Endometrial microvascular endothelial cells (primary cell): ENCODE measurements around the gene KRTAP1-5. TPM values are rescaled to one million over a fixed set of nuclear protein-coding genes. Genes with fewer than 3 reads are reported as not detected.
"Not testable (repeated sequence)": the region's sequence is repeated elsewhere in the genome, so short reads cannot be mapped to it uniquely, and the experiment has no call there.

Source experiments
- in situ Hi-C: cut with HindIII; loops from 2 replicates; pipeline ENCODE4 v1.10.0; 2017; ENCODE audit warnings: low sequenced_read_pairs, low pct_unique_long_range_greater_than_20kb; ENCODE audit errors: inconsistent ontology term
- total RNA-seq: library from RNA; depleted of rRNA; stranded (reverse); fragments of >200 nt; gene quantifications from one replicate; pipeline ENCODE4 v1.2.3, GENCODE V29; 2015; ENCODE audit errors: inconsistent ontology term

The KRTAP1-5 gene
- total RNA-seq, 1 donor from 2014 or later: not detected

DNA sequence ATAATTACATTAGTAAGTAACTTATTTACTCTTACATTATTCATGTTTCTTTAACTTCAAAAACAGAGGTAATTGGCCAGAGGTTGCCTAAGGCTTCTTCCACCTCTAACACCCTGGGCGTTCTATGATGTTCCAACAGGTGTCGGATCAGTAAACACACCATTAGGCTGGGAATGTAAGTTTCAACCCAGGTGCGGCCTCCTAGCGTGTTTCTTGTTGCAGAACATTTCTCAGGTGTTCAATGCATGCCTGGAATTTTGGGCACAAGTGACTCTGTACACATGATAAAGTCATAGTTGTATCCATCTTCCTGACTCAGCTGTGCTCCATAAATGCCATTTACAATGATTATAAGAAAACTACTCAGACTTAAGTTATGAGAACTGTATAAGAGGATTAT is 27.0 kb upstream of the KRTAP1-5 start:
- in situ Hi-C loops: no loop called here

- in situ Hi-C loops: no loop called here
These were observed 25.6 kb upstream of the KRTAP1-5 start for GRCh38 chr17:41052566-41052965.

DNA sequence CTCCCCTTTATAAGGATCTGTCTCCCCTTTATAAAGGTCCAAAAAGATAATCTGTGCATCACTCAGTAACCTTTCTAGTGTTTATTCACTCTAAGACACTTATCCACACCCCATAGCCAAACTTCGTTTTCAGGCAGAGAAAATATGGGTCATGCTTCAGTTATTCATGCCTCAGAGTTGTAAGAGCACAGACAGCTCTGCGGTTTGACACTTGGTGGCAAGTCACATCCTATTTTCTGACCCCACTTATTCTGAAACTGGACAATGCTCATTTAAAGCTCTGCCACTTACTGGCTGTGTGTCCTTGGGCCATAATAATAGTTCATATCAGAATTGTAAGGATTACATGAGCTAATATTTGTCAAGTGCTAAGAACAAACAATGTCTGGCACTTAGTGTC is 22.1 kb upstream of the KRTAP1-5 start:
- in situ Hi-C loops: no loop called here

GRCh38 chr17:41048441-41048840 is 21.4 kb upstream of the KRTAP1-5 start:
- in situ Hi-C loops: no loop called here

DNA sequence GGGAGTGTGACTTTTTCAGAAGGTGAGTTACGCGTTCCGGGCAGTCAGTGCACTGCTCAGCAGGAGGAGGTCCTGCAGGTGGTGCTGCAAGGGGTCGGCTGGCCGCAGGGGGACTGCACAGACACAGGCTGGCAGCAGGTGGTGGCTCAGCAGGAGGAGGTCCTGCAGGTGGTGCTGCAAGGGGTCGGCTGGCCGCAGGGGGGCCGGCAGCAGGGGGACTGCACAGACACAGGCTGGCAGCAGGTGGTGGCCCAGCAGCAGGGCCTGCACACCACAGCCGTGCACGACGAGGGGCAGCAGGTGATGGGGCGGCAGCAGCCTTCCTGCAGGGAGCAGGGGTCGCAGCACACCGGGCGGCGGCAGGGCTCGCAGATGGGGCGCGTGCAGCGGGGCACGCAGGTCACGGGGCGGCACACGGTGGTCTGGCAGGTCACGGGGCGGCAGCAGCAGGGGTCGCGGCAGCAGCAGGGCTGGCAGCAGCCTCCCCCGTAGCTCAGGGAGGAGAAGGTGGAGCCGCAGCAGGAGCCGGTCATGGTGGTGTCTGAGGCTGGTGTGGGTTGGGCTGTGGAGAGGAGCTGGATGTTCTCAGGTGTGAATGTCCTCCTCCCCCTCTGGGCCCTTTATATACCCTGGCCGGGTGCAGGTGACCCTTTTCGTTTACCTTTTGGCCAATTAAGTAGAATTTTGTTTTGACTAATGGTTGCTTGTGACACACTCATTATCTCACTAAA is 19.9 kb upstream of the KRTAP1-5 start, which contains the start of gene KRTAP2-1:
TSS of gene KRTAP2-1 (minus strand) at position 582 of the 731 bp plus-strand sequence. CDS start at position 533, 49 bp downstream.
- in situ Hi-C loops: not testable (repeated sequence)

DNA sequence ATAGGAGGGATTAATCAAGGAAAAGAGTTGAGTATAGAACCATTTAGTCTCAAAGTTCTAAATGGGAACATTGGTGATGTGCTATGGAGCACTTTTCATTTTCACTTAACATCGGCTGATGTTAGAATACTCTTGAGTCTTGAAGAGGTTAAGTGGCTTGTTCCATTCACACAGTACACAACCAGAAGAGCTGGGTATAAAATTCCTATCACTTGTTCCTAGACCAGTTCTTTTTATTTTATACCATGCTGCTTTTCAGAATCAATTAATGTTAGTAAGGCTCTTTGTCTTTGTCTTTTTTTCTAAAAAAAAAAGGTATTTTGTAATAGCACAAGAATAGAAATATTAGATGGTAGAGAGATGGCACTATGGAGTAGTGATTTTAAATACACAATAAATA is 15.9 kb upstream of the KRTAP1-5 start:
- in situ Hi-C loops: no loop called here

DNA sequence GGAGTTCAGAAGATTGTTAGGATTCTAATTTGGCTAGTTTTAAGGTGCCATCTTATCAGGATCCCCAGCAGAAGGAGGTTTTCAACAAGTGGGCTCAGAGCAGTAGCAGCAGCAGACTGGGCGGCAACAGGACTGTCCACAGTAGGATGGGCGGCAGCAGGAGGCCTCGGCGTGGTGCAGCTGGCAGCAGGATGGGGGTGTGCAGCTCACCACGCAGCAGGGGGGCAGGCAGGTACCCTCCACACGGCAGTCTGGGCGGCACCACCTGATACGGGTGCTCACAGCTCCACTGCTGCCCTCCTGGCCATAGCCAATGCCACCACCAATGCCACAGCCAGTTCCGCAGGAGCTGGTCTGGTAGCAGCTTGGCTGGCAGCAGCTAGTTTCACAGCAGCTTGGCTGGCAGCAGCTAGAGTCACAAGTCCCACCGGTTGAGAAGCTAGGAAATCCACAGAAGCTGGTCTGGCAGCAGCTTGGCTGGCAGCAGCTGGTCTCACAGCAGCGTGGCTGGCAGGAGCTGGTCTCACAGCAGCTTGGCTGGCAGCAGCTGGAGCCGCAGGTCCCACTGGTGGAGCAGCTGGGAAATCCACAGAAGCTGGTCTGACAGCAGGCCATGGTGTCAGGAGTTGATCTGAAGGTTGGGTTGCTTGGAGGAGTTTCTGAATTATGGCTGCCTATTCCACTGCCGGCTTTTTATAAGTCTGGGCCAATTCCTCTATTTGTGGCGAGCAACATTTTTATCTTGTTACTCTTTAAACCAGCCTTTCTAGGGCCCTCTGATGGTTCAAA is 14.0 kb upstream of the KRTAP1-5 start, which contains the start of gene KRTAP1-1:
TSS of gene KRTAP1-1 (minus strand) at position 668 of the 789 bp plus-strand sequence. CDS start at position 615, 53 bp downstream.
- in situ Hi-C loops: not testable (repeated sequence)

GRCh38 chr17:41037853-41038350 is 10.9 kb upstream of the KRTAP1-5 start:
- in situ Hi-C loops: no loop called here

GRCh38 chr17:41034346-41034935 is 7.4 kb upstream of the KRTAP1-5 start, which contains the start of gene KRTAP1-3:
Gene KRTAP1-3, minus strand, starts transcription at chr17:41034874. Its CDS starts 53 bp downstream, at chr17:41034821.
- in situ Hi-C loops: not testable (repeated sequence)

GRCh38 chr17:41029633-41030245 is 2.7 kb upstream of the KRTAP1-5 start, which contains the start of gene KRTAP1-4:
Gene KRTAP1-4, minus strand, starts transcription at chr17:41030195. Its CDS starts 117 bp downstream, at chr17:41030078.
- in situ Hi-C loops: no loop called here

- in situ Hi-C loops: no loop called here
These were observed 2.3 kb downstream of the KRTAP1-5 start for GRCh38 chr17:41024697-41025096.

- in situ Hi-C loops: no loop called here
These were observed 6.7 kb downstream of the KRTAP1-5 start for GRCh38 chr17:41020336-41020735.

- in situ Hi-C loops: no loop called here
These were observed 7.6 kb downstream of the KRTAP1-5 start for GRCh38 chr17:41019415-41019814.

GRCh38 chr17:41018541-41018940 is 8.5 kb downstream of the KRTAP1-5 start:
- in situ Hi-C loops: no loop called here

DNA sequence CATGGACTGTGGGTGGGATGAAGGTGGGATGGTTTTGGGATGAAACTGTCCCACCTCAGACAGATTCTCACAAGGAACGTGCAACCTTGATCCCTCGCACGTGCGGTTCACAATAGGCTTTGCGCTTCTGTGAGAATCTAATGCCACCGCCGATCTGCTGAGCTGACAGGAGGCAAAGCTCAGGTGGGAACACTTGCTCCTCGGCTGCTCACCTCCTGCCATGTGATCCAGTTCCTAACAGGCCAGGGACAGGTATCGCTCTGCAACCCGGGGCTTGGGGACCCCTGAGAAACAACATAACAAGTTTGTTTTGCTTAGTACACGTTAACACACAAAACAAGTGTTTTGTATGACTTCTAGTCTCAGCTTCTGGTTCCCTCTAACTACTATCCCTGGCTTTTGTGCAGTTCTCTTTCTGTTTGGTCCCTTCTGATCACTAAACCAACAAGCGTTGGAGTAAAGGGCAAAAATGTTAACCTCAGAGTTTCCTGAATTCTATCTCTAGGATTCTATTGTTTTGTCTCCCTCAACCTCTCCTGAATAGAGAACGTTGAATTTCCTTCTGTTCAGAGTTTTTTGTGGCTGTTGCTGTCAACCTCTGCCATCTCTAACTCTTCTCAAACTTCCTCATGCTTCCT is 10.3 kb downstream of the KRTAP1-5 start:
- in situ Hi-C loops: no loop called here

GRCh38 chr17:41015454-41015853 is 11.6 kb downstream of the KRTAP1-5 start:
- in situ Hi-C loops: no loop called here

GRCh38 chr17:41013606-41014005 is 13.4 kb downstream of the KRTAP1-5 start:
- in situ Hi-C loops: no loop called here

- in situ Hi-C loops: no loop called here
These were observed 13.8 kb downstream of the KRTAP1-5 start for GRCh38 chr17:41013181-41013580.
